Lung microvascular endothelial cell (primary cell): ENCODE results near the gene CCSER1. TPM values are rescaled to one million over a fixed set of nuclear protein-coding genes. Genes with fewer than 3 reads are reported as not detected.

Experiments
- DNase-seq, 2 donors: peaks; one replicate each; pipeline versions ENCODE4 v3.0.0 to v3.0.0-alpha.2; 2010; ENCODE audit warnings: low read depth in 2 of 2
- total RNA-seq: library from RNA; depleted of rRNA; stranded (reverse); fragments of >200 nt; gene quantifications from 2 replicates; pipeline ENCODE4 v1.2.1, GENCODE V29; 2014

CCSER1 gene
- total RNA-seq, 1 donor from 2014 or later: 0.20 TPM

GRCh38 chr4:90943311-90943710 is 816.1 kb downstream of the CCSER1 start:
- no peak for DNase-seq

- DNase-seq: no peak
Observed at GRCh38 chr4:90946945-90947344, 819.8 kb downstream of the CCSER1 start.

GRCh38 chr4:90950385-90950841 is 823.2 kb downstream of the CCSER1 start:
- no peak for DNase-seq

- DNase-seq: no peak
Observed at GRCh38 chr4:90951037-90951436, 823.8 kb downstream of the CCSER1 start.

GRCh38 chr4:90958256-90958895 is 831.2 kb downstream of the CCSER1 start:
- DNase-seq: no peak

GRCh38 chr4:90960433-90960832 is 833.2 kb downstream of the CCSER1 start:
- DNase-seq: no peak

GRCh38 chr4:90960840-90961239 is 833.6 kb downstream of the CCSER1 start:
- DNase-seq: no peak

- no peak for DNase-seq
Observed at GRCh38 chr4:90970021-90970420, 842.8 kb downstream of the CCSER1 start.

- no peak for DNase-seq
Observed at GRCh38 chr4:90977726-90978125, 850.5 kb downstream of the CCSER1 start.

GRCh38 chr4:90979556-90979955 is 852.4 kb downstream of the CCSER1 start:
- no peak for DNase-seq

- no peak for DNase-seq
Observed at GRCh38 chr4:90982813-90983212, 855.6 kb downstream of the CCSER1 start.

GRCh38 chr4:90990284-90990683 is 863.1 kb downstream of the CCSER1 start:
- no peak for DNase-seq

- DNase-seq: no peak
Observed at GRCh38 chr4:90992213-90992612, 865.0 kb downstream of the CCSER1 start.

- DNase-seq: no peak
Observed at GRCh38 chr4:90994851-90995574, 867.8 kb downstream of the CCSER1 start.

GRCh38 chr4:90995996-90996395 is 868.8 kb downstream of the CCSER1 start:
- DNase-seq: no peak

GRCh38 chr4:90996813-90997212 is 869.6 kb downstream of the CCSER1 start:
- DNase-seq: no peak

GRCh38 chr4:91015861-91016260 is 888.7 kb downstream of the CCSER1 start:
- no peak for DNase-seq

- DNase-seq: no peak
Observed at GRCh38 chr4:91019513-91019912, 892.3 kb downstream of the CCSER1 start.

GRCh38 chr4:91025241-91026148 is 898.3 kb downstream of the CCSER1 start:
- DNase-seq: no peak

- DNase-seq: no peak
Observed at GRCh38 chr4:91028228-91028627, 901.0 kb downstream of the CCSER1 start.

GRCh38 chr4:91031761-91032160 is 904.6 kb downstream of the CCSER1 start:
- no peak for DNase-seq
